GM10266 (cell line): ENCODE measurements around the gene ANKS3.

ENCODE experiments used
- DNase-seq: peaks from one replicate; pipeline ENCODE4 v3.0.0; 2012; ENCODE audit errors: extremely low spot score
- CTCF ChIP-seq: IDR thresholded peaks from 2 replicates; pipeline ENCODE4 v1.5.1; 2012; ENCODE audit warnings: mild to moderate bottlenecking, low read depth; ENCODE audit not compliant: control insufficient read depth, insufficient read depth; ENCODE audit errors: missing control alignments

ANKS3 gene

GRCh38 chr16:4655801-4656200 lies 78.3 kb downstream of the ANKS3 start:
- no peak for TF ChIP-seq CTCF
- no peak for DNase-seq

GRCh38 chr16:4654964-4655590 lies 79.0 kb downstream of the ANKS3 start:
- no peak for TF ChIP-seq CTCF
- no peak for DNase-seq

- no peak for DNase-seq
- no peak for TF ChIP-seq CTCF
Measured at GRCh38 chr16:4654011-4654963, 79.8 kb downstream of the ANKS3 start.

- no peak for TF ChIP-seq CTCF
- no peak for DNase-seq
Measured at GRCh38 chr16:4652561-4652960, 81.5 kb downstream of the ANKS3 start.

- DNase-seq = no peak
- TF ChIP-seq CTCF = no peak
Measured at GRCh38 chr16:4651827-4652226, 82.2 kb downstream of the ANKS3 start.

- peak; percentile 91 for TF ChIP-seq CTCF
- DNase-seq = peak; percentile 80
Measured at GRCh38 chr16:4650443-4651074, 83.5 kb downstream of the ANKS3 start.
